HEK293 (cell line): ENCODE measurements around the gene ARHGEF7.

Source experiments
- CTCF ChIA-PET: fragments of 350-600 bp; formaldehyde crosslinking; extraction: SDS; loops from one replicate; lab custom pipeline; 2021; ENCODE audit warnings: antibody characterized with exemption; lab: Yijun Ruan, JAX
- POLR2A ChIA-PET: fragments of 300-600 bp; formaldehyde crosslinking; extraction: SDS; loops from one replicate; lab custom pipeline; 2020; ENCODE audit warnings: antibody characterized with exemption, inconsistent platforms; lab: Yijun Ruan, JAX
- H3K27ac ChIP-seq: fragments of 200-500 bp; sonication (Bioruptor generic); 2 replicates; pipeline ENCODE4 v1.5.1; 2014; ENCODE audit warnings: low read depth, low read length, control low read depth, inconsistent platforms; ENCODE audit errors: extremely low read depth
- H3K36me3 ChIP-seq, 2 experiments: fragments of 200-500 bp in 1 of 2; sonication (Bioruptor generic) in 1 of 2; 1 replicate in 1 of 2; 2 replicates in 1 of 2; pipeline ENCODE4 v1.5.1; 2014 to 2017; ENCODE audit warnings: inconsistent platforms in 2 of 2, low read length in 2 of 2; ENCODE audit not compliant: control insufficient read depth in 2 of 2, insufficient read depth in 1 of 2
- H3K4me1 ChIP-seq: fragments of 200-500 bp; sonication (Bioruptor generic); 2 replicates; pipeline ENCODE4 v1.5.1; 2014; ENCODE audit warnings: mild to moderate bottlenecking, low read length, inconsistent platforms; ENCODE audit not compliant: control insufficient read depth, insufficient read depth
- H3K4me3 ChIP-seq: 2 replicates; pipeline ENCODE4 v1.5.1; 2011; ENCODE audit warnings: low read depth, mild to moderate bottlenecking, control low read depth, low read length, moderate library complexity
- H3K9me3 ChIP-seq: fragments of 200-500 bp; sonication (Bioruptor generic); 2 replicates; pipeline ENCODE4 v1.5.1; 2014; ENCODE audit warnings: low read depth, low read length, inconsistent platforms; ENCODE audit not compliant: control insufficient read depth, insufficient read depth
- EGR2 ChIP-seq: fragments of 450-650 bp; formaldehyde crosslinking; IDR thresholded peaks from 2 replicates; pipeline ENCODE4 v1.5.1; 2016; ENCODE audit warnings: low read depth, missing biosample characterization, missing genetic modification characterization
- GLI4 ChIP-seq: fragments of 450-650 bp; formaldehyde crosslinking; IDR thresholded peaks from 2 replicates; pipeline ENCODE4 v1.5.1; 2016; ENCODE audit warnings: missing biosample characterization, missing genetic modification characterization
- HOXA7 ChIP-seq: sonication (generic); formaldehyde crosslinking; IDR thresholded peaks from 2 replicates; pipeline ENCODE4 v1.8.1; 2022; ENCODE audit warnings: missing genetic modification reagents, borderline replicate concordance
- KLF16 ChIP-seq: fragments of 450-650 bp; formaldehyde crosslinking; IDR thresholded peaks from 2 replicates; pipeline ENCODE4 v1.5.1; 2017; ENCODE audit warnings: missing biosample characterization, missing genetic modification characterization
- KLF17 ChIP-seq: fragments of 450-650 bp; formaldehyde crosslinking; IDR thresholded peaks from 2 replicates; pipeline ENCODE4 v1.5.1; 2016; ENCODE audit warnings: missing biosample characterization, missing genetic modification characterization
- KLF9 ChIP-seq: fragments of 450-650 bp; formaldehyde crosslinking; IDR thresholded peaks from 2 replicates; pipeline ENCODE4 v1.5.1; 2016; ENCODE audit warnings: missing biosample characterization, missing genetic modification characterization, low read depth
- OVOL3 ChIP-seq: fragments of 450-650 bp; formaldehyde crosslinking; IDR thresholded peaks from 2 replicates; pipeline ENCODE4 v1.5.1; 2016; ENCODE audit warnings: missing biosample characterization, missing genetic modification characterization
- TCF7L2 ChIP-seq: IDR thresholded peaks from 2 replicates; pipeline ENCODE4 v1.6.1; 2011; ENCODE audit warnings: low read depth, mild to moderate bottlenecking, inconsistent platforms, low read length, moderate library complexity, borderline replicate concordance
- WT1 ChIP-seq: fragments of 450-650 bp; formaldehyde crosslinking; IDR thresholded peaks from 2 replicates; pipeline ENCODE4 v1.5.1; 2016; ENCODE audit warnings: missing biosample characterization, missing genetic modification characterization
- YY1 ChIP-seq: fragments of 450-650 bp; formaldehyde crosslinking; IDR thresholded peaks from 2 replicates; pipeline ENCODE4 v1.5.1; 2018; ENCODE audit warnings: missing biosample characterization, missing genetic modification characterization
- ZEB2 ChIP-seq: fragments of 450-650 bp; formaldehyde crosslinking; IDR thresholded peaks from 2 replicates; pipeline ENCODE4 v1.5.1; 2016; ENCODE audit warnings: missing biosample characterization, missing genetic modification characterization
- ZFP37 ChIP-seq: fragments of 450-650 bp; formaldehyde crosslinking; IDR thresholded peaks from 2 replicates; pipeline ENCODE4 v1.5.1; 2016; ENCODE audit warnings: missing biosample characterization, missing genetic modification characterization
- ZNF146 ChIP-seq: fragments of 450-650 bp; formaldehyde crosslinking; IDR thresholded peaks from 2 replicates; pipeline ENCODE4 v1.5.1; 2016; ENCODE audit warnings: missing biosample characterization, missing genetic modification characterization
- ZNF157 ChIP-seq: fragments of 450-650 bp; formaldehyde crosslinking; IDR thresholded peaks from 2 replicates; pipeline ENCODE4 v1.5.1; 2016; ENCODE audit warnings: missing biosample characterization, missing genetic modification characterization
- ZNF175 ChIP-seq: fragments of 450-650 bp; formaldehyde crosslinking; IDR thresholded peaks from 2 replicates; pipeline ENCODE4 v1.5.1; 2016; ENCODE audit warnings: missing biosample characterization, missing genetic modification characterization
- ZNF223 ChIP-seq: fragments of 450-650 bp; formaldehyde crosslinking; IDR thresholded peaks from 2 replicates; pipeline ENCODE4 v1.5.1; 2016; ENCODE audit warnings: missing biosample characterization, missing genetic modification characterization
- ZNF350 ChIP-seq: fragments of 450-650 bp; formaldehyde crosslinking; IDR thresholded peaks from 2 replicates; pipeline ENCODE4 v1.5.0; 2017; ENCODE audit warnings: missing biosample characterization, mild to moderate bottlenecking, missing genetic modification characterization
- ZNF391 ChIP-seq: fragments of 450-650 bp; formaldehyde crosslinking; IDR thresholded peaks from 2 replicates; pipeline ENCODE4 v1.5.1; 2016; ENCODE audit warnings: low read depth, missing biosample characterization, missing genetic modification characterization, borderline replicate concordance
- ZNF529 ChIP-seq: fragments of 450-650 bp; formaldehyde crosslinking; IDR thresholded peaks from 2 replicates; pipeline ENCODE4 v1.5.1; 2017; ENCODE audit warnings: missing genetic modification characterization, missing biosample characterization; ENCODE audit not compliant: insufficient replicate concordance
- ZNF548 ChIP-seq: fragments of 450-650 bp; formaldehyde crosslinking; IDR thresholded peaks from 2 replicates; pipeline ENCODE4 v1.5.1; 2016; ENCODE audit warnings: missing biosample characterization, missing genetic modification characterization
- ZNF585B ChIP-seq: fragments of 450-650 bp; formaldehyde crosslinking; IDR thresholded peaks from 2 replicates; pipeline ENCODE4 v1.5.1; 2016; ENCODE audit warnings: missing biosample characterization, missing genetic modification characterization
- ZNF610 ChIP-seq: fragments of 450-650 bp; formaldehyde crosslinking; IDR thresholded peaks from 2 replicates; pipeline ENCODE4 v1.5.1; 2016; ENCODE audit warnings: missing biosample characterization, missing genetic modification characterization, borderline replicate concordance
- ZNF621 ChIP-seq: fragments of 450-650 bp; formaldehyde crosslinking; IDR thresholded peaks from 2 replicates; pipeline ENCODE4 v1.5.1; 2017; ENCODE audit warnings: missing biosample characterization, missing genetic modification characterization
- ZNF670 ChIP-seq: fragments of 450-650 bp; formaldehyde crosslinking; IDR thresholded peaks from 2 replicates; pipeline ENCODE4 v1.5.1; 2016; ENCODE audit warnings: missing biosample characterization, missing genetic modification characterization, low read depth
- ZNF747 ChIP-seq: fragments of 450-650 bp; formaldehyde crosslinking; IDR thresholded peaks from 2 replicates; pipeline ENCODE4 v1.5.1; 2016; ENCODE audit warnings: missing biosample characterization, missing genetic modification characterization
- ZNF776 ChIP-seq: fragments of 450-650 bp; formaldehyde crosslinking; IDR thresholded peaks from 2 replicates; pipeline ENCODE4 v1.5.0; 2017; ENCODE audit warnings: missing biosample characterization, missing genetic modification characterization, borderline replicate concordance
- ZNF785 ChIP-seq: fragments of 450-650 bp; formaldehyde crosslinking; IDR thresholded peaks from 2 replicates; pipeline ENCODE4 v1.5.1; 2016; ENCODE audit warnings: missing biosample characterization, missing genetic modification characterization
- ZNF843 ChIP-seq: fragments of 450-650 bp; formaldehyde crosslinking; IDR thresholded peaks from 2 replicates; pipeline ENCODE4 v1.5.1; 2016; ENCODE audit warnings: missing biosample characterization, missing genetic modification characterization

ARHGEF7 gene

GRCh38 chr13:111289251-111289650 lies 174.1 kb downstream of the ARHGEF7 start:
- H3K36me3 ChIP-seq: peaks cover 3 to 78% of the 10 kb centered on the region in 2 experiments; a peak in 2 of 3 replicates
- CTCF ChIA-PET: interaction anchor here (0.6 kb wide), 1 partner anchor 881 kb away, joined by 5 read pairs; no protein-coding TSS in a partner anchor

GRCh38 chr13:111291908-111292307 lies 176.8 kb downstream of the ARHGEF7 start:
- POLR2A ChIA-PET: no interaction called here
- H3K9me3 ChIP-seq: no peaks in the 10 kb centered on the region
- TF ChIP-seq ZNF785: no peak
- no peak for TF ChIP-seq ZNF747 (tag by site-specific recombination)
- TF ChIP-seq KLF17 (tag by site-specific recombination): no peak
- no peak for TF ChIP-seq ZNF776
- no peak for TF ChIP-seq WT1
- no peak for TF ChIP-seq ZFP37 (tag by site-specific recombination)
- no peaks in the 10 kb centered on the region for H3K4me1 ChIP-seq
- H3K36me3 ChIP-seq: peaks cover 3 to 56% of the 10 kb centered on the region in 2 experiments; a peak in 2 of 3 replicates
- CTCF ChIA-PET: no interaction called here
- no peak overlapping the region for H3K4me3 ChIP-seq
- H3K27ac ChIP-seq: no peak overlapping the region

More at GRCh38 chr13:111289251-111289650, 174.1 kb downstream of the ARHGEF7 start:
- no peaks in the 10 kb centered on the region for H3K9me3 ChIP-seq
- no peak overlapping the region for H3K27ac ChIP-seq
- POLR2A ChIA-PET: no interaction called here
- TF ChIP-seq KLF9 (tag by site-specific recombination): no peak
- no peak for TF ChIP-seq ZNF146 (tag by site-specific recombination)
- TF ChIP-seq ZNF843: no peak
- no peak for TF ChIP-seq ZNF585B (tag by site-specific recombination)
- H3K4me3 ChIP-seq: no peak overlapping the region
- H3K4me1 ChIP-seq: no peaks in the 10 kb centered on the region

GRCh38 chr13:111292710-111293485 lies 177.8 kb downstream of the ARHGEF7 start:
- no peak overlapping the region for H3K4me3 ChIP-seq
- ChIA-PET POLR2A (no interaction called here), CTCF (interaction anchor here (0.6 kb wide), 1 partner anchor 1336 kb away, joined by 3 read pairs; no protein-coding TSS in a partner anchor)
- no peak for TF ChIP-seq ZNF391 (tag by site-specific recombination)
- TF ChIP-seq KLF16 (tag by site-specific recombination): no peak
- TF ChIP-seq EGR2 (tag by site-specific recombination): no peak
- TF ChIP-seq HOXA7 (CRISPR knock-in tag): no peak
- no peak for TF ChIP-seq ZNF670 (tag by site-specific recombination)
- no peak for TF ChIP-seq ZNF350 (tag by site-specific recombination)
- TF ChIP-seq ZNF610 (tag by site-specific recombination): no peak
- TF ChIP-seq ZNF621 (tag by site-specific recombination): no peak
- no peak for TF ChIP-seq ZNF223 (tag by site-specific recombination)
- no peak for TF ChIP-seq ZNF157
- TF ChIP-seq YY1: no peak
- TF ChIP-seq GLI4 (tag by site-specific recombination): no peak
- TF ChIP-seq ZFP37 (tag by site-specific recombination): no peak
- no peak for TF ChIP-seq ZNF175 (tag by site-specific recombination)
- no peak for TF ChIP-seq OVOL3 (tag by site-specific recombination)
- no peak for TF ChIP-seq ZNF548 (tag by site-specific recombination)
- TF ChIP-seq TCF7L2: no peak
- TF ChIP-seq ZEB2: no peak
- no peak for TF ChIP-seq ZNF529
- H3K4me1 ChIP-seq: no peaks in the 10 kb centered on the region
- H3K9me3 ChIP-seq: no peaks in the 10 kb centered on the region
- no peak overlapping the region for H3K27ac ChIP-seq
- peaks cover 3 to 47% of the 10 kb centered on the region in 2 experiments; a peak in 2 of 3 replicates for H3K36me3 ChIP-seq
